A549 (cell line): Measurements from ENCODE around the gene MGP. TPM values are rescaled to one million over a fixed set of nuclear protein-coding genes. Genes with fewer than 3 reads are reported as not detected.

Experiments
- ATAC-seq, 2 experiments: fragments of 200-7000 bp in 1 of 2; fragments of >200 bp in 1 of 2; cut with Nextera tagmentation in 1 of 2; cut with Tn5 transposase in 1 of 2; 3 replicates each; pipeline versions ENCODE4 v1.8.0 to v1.9.1; 2018 to 2020; ENCODE audit warnings: mild to moderate bottlenecking in 1 of 2, moderate library complexity in 1 of 2
- CTCF ChIA-PET: fragments of 300-600 bp; sonication (Branson Sonifier 250); formaldehyde crosslinking; extraction: SDS; loops from one replicate; lab custom pipeline; 2021; ENCODE audit warnings: antibody characterized with exemption, inconsistent platforms; lab: Yijun Ruan, JAX
- POLR2A ChIA-PET: fragments of 350-600 bp; formaldehyde crosslinking; extraction: SDS; loops from one replicate; lab custom pipeline; 2021; ENCODE audit warnings: antibody characterized with exemption, inconsistent platforms; lab: Yijun Ruan, JAX
- DNase-seq, 2 experiments: peaks; one replicate each; pipeline versions ENCODE4 v3.0.0 to v3.0.0-alpha.2; 2011 to 2016; ENCODE audit warnings: low read depth in 1 of 2, low spot score in 1 of 2
- FAIRE-seq: peaks from 2 replicates; lab custom pipeline; 2011; peaks lifted over from hg19 to GRCh38; lab: Jason Lieb, UNC
- H3K27ac ChIP-seq, 2 experiments: fragments of >200 bp; sonication (Bioruptor Twin); formaldehyde crosslinking; 3 replicates each; pipeline ENCODE4 v1.5.1; 2016 to 2017
- H3K4me1 ChIP-seq: fragments of >200 bp; sonication (Bioruptor Twin); formaldehyde crosslinking; 3 replicates; pipeline ENCODE4 v1.6.1; 2016
- H3K4me2 ChIP-seq: fragments of >200 bp; sonication (Bioruptor Twin); formaldehyde crosslinking; 3 replicates; pipeline ENCODE4 v1.6.1; 2016
- H3K4me3 ChIP-seq: fragments of >200 bp; sonication (Bioruptor Twin); formaldehyde crosslinking; 3 replicates; pipeline ENCODE4 v1.5.1; 2016
- H3K9me3 ChIP-seq: fragments of >200 bp; sonication (Bioruptor Twin); formaldehyde crosslinking; 3 replicates; pipeline ENCODE4 v1.6.1; 2016
- ATOH8 ChIP-seq: fragments of 250-450 bp; sonication (Bioruptor Pico); IDR thresholded peaks from 2 replicates; pipeline ENCODE4 v1.5.0; 2020; ENCODE audit warnings: low read depth, mild to moderate bottlenecking, moderate library complexity
- BHLHE40 ChIP-seq: IDR thresholded peaks from 2 replicates; pipeline ENCODE4 v1.6.1; 2012; ENCODE audit warnings: low read depth, low read length, inconsistent platforms
- CBX2 ChIP-seq: fragments of 200-600 bp; sonication (generic); IDR thresholded peaks from 2 replicates; pipeline ENCODE4 v1.6.1; 2016; ENCODE audit warnings: low read depth, mild to moderate bottlenecking, borderline replicate concordance
- CBX8 ChIP-seq: fragments of 200-600 bp; sonication (generic); IDR thresholded peaks from 2 replicates; pipeline ENCODE4 v1.6.1; 2016
- CEBPB ChIP-seq, 2 experiments: fragments of >200 bp in 1 of 2; sonication (Bioruptor Twin) in 1 of 2; formaldehyde crosslinking in 1 of 2; IDR thresholded peaks; 2 replicates each; pipeline ENCODE4 v1.6.1; 2012 to 2016
- CHD2 ChIP-seq: fragments of 150-350 bp; IDR thresholded peaks from 2 replicates; pipeline ENCODE4 v1.6.1; 2014; ENCODE audit warnings: low read length; ENCODE audit not compliant: partially characterized antibody
- CHD4 ChIP-seq: fragments of 200-600 bp; sonication (generic); IDR thresholded peaks from 2 replicates; pipeline ENCODE4 v1.6.1; 2016; ENCODE audit warnings: antibody characterized with exemption, mild to moderate bottlenecking, borderline replicate concordance
- EHMT2 ChIP-seq: fragments of 200-600 bp; sonication (generic); IDR thresholded peaks from 2 replicates; pipeline ENCODE4 v1.6.1; 2016; ENCODE audit warnings: antibody characterized with exemption, low read depth, mild to moderate bottlenecking, moderate library complexity
- ELK1 ChIP-seq: fragments of 150-350 bp; IDR thresholded peaks from 2 replicates; pipeline ENCODE4 v1.6.1; 2014; ENCODE audit warnings: low read depth, mild to moderate bottlenecking, low read length
- FOSB ChIP-seq: fragments of 250-450 bp; sonication (Bioruptor Pico); IDR thresholded peaks from 2 replicates; pipeline ENCODE4 v1.5.0; 2020; ENCODE audit warnings: mild to moderate bottlenecking, moderate library complexity
- FOXS1 ChIP-seq: fragments of 250-450 bp; sonication (Bioruptor Pico); IDR thresholded peaks from 2 replicates; pipeline ENCODE4 v1.5.0; 2020; ENCODE audit warnings: mild to moderate bottlenecking, moderate library complexity
- HDAC2 ChIP-seq: fragments of 200-600 bp; sonication (generic); IDR thresholded peaks from 2 replicates; pipeline ENCODE4 v1.6.1; 2016
- HOXB13 ChIP-seq: fragments of 250-450 bp; sonication (Bioruptor Pico); IDR thresholded peaks from 2 replicates; pipeline ENCODE4 v1.5.0; 2020; ENCODE audit warnings: low read depth, mild to moderate bottlenecking, moderate library complexity
- JUN ChIP-seq, 2 experiments: fragments of >200 bp; sonication (Bioruptor Twin); formaldehyde crosslinking; IDR thresholded peaks; 2 replicates in 1 of 2; 3 replicates in 1 of 2; pipeline ENCODE4 v1.6.1; 2016 to 2017
- JUNB ChIP-seq: fragments of >200 bp; sonication (Bioruptor Twin); formaldehyde crosslinking; IDR thresholded peaks from 2 replicates; pipeline ENCODE4 v1.6.1; 2016
- KDM5A ChIP-seq: fragments of 200-600 bp; sonication (generic); IDR thresholded peaks from 2 replicates; pipeline ENCODE4 v1.6.1; 2016; ENCODE audit warnings: antibody characterized with exemption, mild to moderate bottlenecking
- MAZ ChIP-seq: fragments of 150-350 bp; IDR thresholded peaks from 2 replicates; pipeline ENCODE4 v1.6.1; 2014; ENCODE audit warnings: antibody characterized with exemption, low read depth, low read length, borderline replicate concordance
- NFE2L2 ChIP-seq: fragments of 150-350 bp; conservative IDR thresholded peaks from 2 replicates; pipeline ENCODE4 v1.6.1; 2014; ENCODE audit warnings: low read length
- NR3C1 ChIP-seq: fragments of >200 bp; sonication (Bioruptor Twin); formaldehyde crosslinking; IDR thresholded peaks from 3 replicates; pipeline ENCODE4 v1.6.1; 2017
- PHF8 ChIP-seq: fragments of 200-600 bp; sonication (generic); IDR thresholded peaks from 2 replicates; pipeline ENCODE4 v1.6.1; 2016; ENCODE audit warnings: low read depth, mild to moderate bottlenecking, antibody characterized with exemption, moderate library complexity, borderline replicate concordance
- RAD21 ChIP-seq, 2 experiments: fragments of >200 bp in 1 of 2; sonication (Bioruptor Twin) in 1 of 2; formaldehyde crosslinking in 1 of 2; IDR thresholded peaks in 1 of 2; conservative IDR thresholded peaks in 1 of 2; 2 replicates in 1 of 2; 3 replicates in 1 of 2; pipeline ENCODE4 v1.6.1; 2012 to 2018; ENCODE audit warnings: inconsistent platforms in 1 of 2
- RFX5 ChIP-seq: fragments of 450-650 bp; IDR thresholded peaks from 2 replicates; pipeline ENCODE4 v1.7.1; 2014; ENCODE audit warnings: antibody characterized with exemption, mild to moderate bottlenecking, moderate library complexity
- RNF2 ChIP-seq: fragments of 200-600 bp; sonication (generic); IDR thresholded peaks from 2 replicates; pipeline ENCODE4 v1.6.1; 2016; ENCODE audit warnings: low read depth, mild to moderate bottlenecking, antibody characterized with exemption, moderate library complexity, borderline replicate concordance
- TP53 ChIP-seq: fragments of 250-450 bp; sonication (Bioruptor Pico); IDR thresholded peaks from 2 replicates; pipeline ENCODE4 v1.5.0; 2021; ENCODE audit warnings: mild to moderate bottlenecking, moderate library complexity
- ZC3H11A ChIP-seq: fragments of 450-650 bp; IDR thresholded peaks from 2 replicates; pipeline ENCODE4 v1.6.1; 2014; ENCODE audit warnings: antibody characterized with exemption, mild to moderate bottlenecking
- WGBS: methylation state at CpG from one replicate; pipeline ENCODE4 v1.1.6; 2017; ENCODE audit errors: missing lambda C conversion rate; 5-methylcytosine and 5-hydroxymethylcytosine counted together
- polyA plus RNA-seq, 4 experiments: library from polyadenylated mRNA; depleted of rRNA in 3 of 4; stranded (reverse); fragments of >200 nt; fragmentation: RNase III in 1 of 4; extraction: RNeasy Plus Mini Kit Qiagen cat#74134 plus additional on column Dnase treatment in 1 of 4; gene quantifications; 2 replicates in 3 of 4; 3 replicates in 1 of 4; pipeline ENCODE4 v1.2.3, GENCODE V29; 2011 to 2017

MGP gene
- polyA plus RNA-seq, 2 of the 4 experiments (the other 2 are of a cell fraction) = 0.16 to 0.30 TPM

- no peak overlapping the region for H3K4me2 ChIP-seq
- no peak for ATAC-seq
- POLR2A ChIA-PET = interaction anchor here (0.5 kb wide), 1 partner anchor 47 kb away, joined by 3 read pairs; no protein-coding TSS in a partner anchor
- no peak for FAIRE-seq
- no peaks in the 10 kb centered on the region for H3K4me1 ChIP-seq
- CTCF ChIA-PET = interaction anchor here (1.3 to 1.4 kb wide), 2 partner anchors 9 to 37 kb away, joined by 3 to 4 read pairs; no protein-coding TSS in a partner anchor
- 31% methylated on average over 7 of the region's 7 CpGs for WGBS
- no peaks in the 10 kb centered on the region for H3K9me3 ChIP-seq
- no peak for TF ChIP-seq RFX5
- no peak for TF ChIP-seq ELK1
- no peak for TF ChIP-seq RNF2
- no peak for TF ChIP-seq CHD4
- TF ChIP-seq FOSB (CRISPR knock-in tag) = no peak
- no peak for TF ChIP-seq HOXB13 (CRISPR knock-in tag)
- no peak for TF ChIP-seq ZC3H11A
- no peak for TF ChIP-seq HDAC2
- no peak for TF ChIP-seq ATOH8 (CRISPR knock-in tag)
- TF ChIP-seq JUNB = no peak
- no peak for TF ChIP-seq MAZ
- TF ChIP-seq CBX8 = no peak
- no peak for TF ChIP-seq PHF8
- TF ChIP-seq NR3C1 = no peak
- H3K4me3 ChIP-seq = no peak overlapping the region
- H3K27ac ChIP-seq = no peak overlapping the region
- no peak for DNase-seq
Observed at GRCh38 chr12:14920475-14921126, 34.9 kb upstream of the MGP start.

- Histone ChIP-seq H3K27ac (no peak overlapping the region), H3K4me2 (no peak overlapping the region)
- no peak for FAIRE-seq
- no peak for TF ChIP-seq BHLHE40
- no peak for TF ChIP-seq KDM5A
- TF ChIP-seq FOSB (CRISPR knock-in tag) = no peak
- TF ChIP-seq NFE2L2 = no peak
- TF ChIP-seq CHD2 = no peak
- TF ChIP-seq CEBPB (IDR thresholded peaks at IDR 0.05) = no peak
- no peak for TF ChIP-seq PHF8
- no peak for TF ChIP-seq RAD21 (conservative IDR thresholded peaks at IDR 0.05 in 1 of 2, IDR thresholded peaks at IDR 0.05 in 1 of 2)
- no peak for TF ChIP-seq JUN (IDR thresholded peaks at IDR 0.05)
- TF ChIP-seq FOXS1 (CRISPR knock-in tag) = no peak
- TF ChIP-seq CBX2 = no peak
- TF ChIP-seq HOXB13 (CRISPR knock-in tag) = no peak
- no peak for TF ChIP-seq TP53 (CRISPR knock-in tag)
- no peak for TF ChIP-seq ELK1
- TF ChIP-seq CBX8 = no peak
- no peak for TF ChIP-seq EHMT2
- TF ChIP-seq, all 56 proteins: peak for 0
- no peak for ATAC-seq
- DNase-seq = no peak
- ChIA-PET CTCF (interaction anchor here (1.5 kb wide), 1 partner anchor 18 kb away, joined by 4 read pairs; the partner anchor contains the start of gene ERP27), POLR2A (no interaction called here)
- H3K9me3 ChIP-seq = no peaks in the 10 kb centered on the region
- no peak overlapping the region for H3K4me3 ChIP-seq
- no peaks in the 10 kb centered on the region for H3K4me1 ChIP-seq
Observed at GRCh38 chr12:14919455-14919854, 33.8 kb upstream of the MGP start.
